IPS-18c (cell line): Measurements from ENCODE around the gene CSGALNACT2.

ENCODE experiments used
- H3K4me3 ChIP-seq: 2 replicates; pipeline ENCODE4 v1.7.0; 2013; ENCODE audit warnings: low read depth, mild to moderate bottlenecking, low read length, moderate library complexity; ENCODE audit not compliant: insufficient read depth
- H3K9me3 ChIP-seq: one replicate; pipeline ENCODE4 v1.6.1; 2013; ENCODE audit warnings: mild to moderate bottlenecking, low read length, moderate library complexity; ENCODE audit not compliant: control insufficient read depth, insufficient read depth

CSGALNACT2 gene

GRCh38 chr10:43233601-43234430 lies 95.6 kb downstream of the CSGALNACT2 start:
- H3K4me3 ChIP-seq, result no peak overlapping the region
- H3K9me3 ChIP-seq, result no peaks in the 10 kb centered on the region

GRCh38 chr10:43234471-43235041 lies 96.3 kb downstream of the CSGALNACT2 start:
- H3K9me3 ChIP-seq, result no peaks in the 10 kb centered on the region
- no peak overlapping the region for H3K4me3 ChIP-seq
